OCI-LY1 (cell line): ENCODE results near the gene CLEC16A.

Experiments used
- H2AFZ ChIP-seq: fragments of 200-600 bp; sonication (generic), shearing (Covaris generic); 2 replicates; pipeline ENCODE4 v1.6.0; 2014; ENCODE audit warnings: antibody characterized with exemption, mild to moderate bottlenecking, low read length
- H3F3A ChIP-seq: fragments of 200-600 bp; sonication (generic), shearing (Covaris generic); 2 replicates; pipeline ENCODE4 v1.6.0; 2014; ENCODE audit warnings: mild to moderate bottlenecking, antibody characterized with exemption, low read length, moderate library complexity; ENCODE audit not compliant: insufficient read depth
- H3K27ac ChIP-seq: fragments of 200-600 bp; sonication (generic); 2 replicates; pipeline ENCODE4 v1.5.1; 2014; ENCODE audit warnings: low read length, mixed run types, mild to moderate bottlenecking, low read depth; ENCODE audit not compliant: poor library complexity, severe bottlenecking
- H3K27me3 ChIP-seq: fragments of 200-600 bp; sonication (generic); 2 replicates; pipeline ENCODE4 v1.6.0; 2014; ENCODE audit warnings: antibody characterized with exemption, mild to moderate bottlenecking, low read length, moderate library complexity; ENCODE audit not compliant: insufficient read depth
- H3K36me3 ChIP-seq: fragments of 200-600 bp; sonication (generic); 2 replicates; pipeline ENCODE4 v1.6.1; 2014; ENCODE audit warnings: mild to moderate bottlenecking, antibody characterized with exemption, low read length, moderate library complexity, mixed read lengths; ENCODE audit not compliant: insufficient read depth
- H3K4me1 ChIP-seq: fragments of 200-600 bp; sonication (generic); 2 replicates; pipeline ENCODE4 v1.5.1; 2014; ENCODE audit warnings: mild to moderate bottlenecking, low read length, moderate library complexity; ENCODE audit not compliant: insufficient read depth, severe bottlenecking
- H3K4me2 ChIP-seq: fragments of 200-600 bp; sonication (generic), shearing (Covaris generic); 2 replicates; pipeline ENCODE4 v1.6.1; 2014; ENCODE audit warnings: low read length
- H3K4me3 ChIP-seq: fragments of 200-600 bp; sonication (generic); 2 replicates; pipeline ENCODE4 v1.5.1; 2014; ENCODE audit warnings: low read length, low read depth, mild to moderate bottlenecking, mixed read lengths; ENCODE audit not compliant: poor library complexity, severe bottlenecking
- H3K79me2 ChIP-seq: fragments of 200-600 bp; shearing (Covaris generic); 2 replicates; pipeline ENCODE4 v1.6.1; 2016; ENCODE audit warnings: mixed run types, low read length, mixed read lengths; ENCODE audit not compliant: insufficient read depth
- H3K9ac ChIP-seq: fragments of 200-600 bp; sonication (generic), shearing (Covaris generic); 2 replicates; pipeline ENCODE4 v1.6.1; 2014; ENCODE audit warnings: mild to moderate bottlenecking, low read length, mixed read lengths
- H3K9me2 ChIP-seq: fragments of 200-600 bp; sonication (generic), shearing (Covaris generic); 2 replicates; pipeline ENCODE4 v1.6.1; 2014; ENCODE audit warnings: low read depth, mild to moderate bottlenecking, low read length, mixed read lengths
- H3K9me3 ChIP-seq: fragments of 200-600 bp; shearing (Covaris generic); 2 replicates; pipeline ENCODE4 v1.6.1; 2014; ENCODE audit warnings: low read length, mixed read lengths
- H4K20me1 ChIP-seq: fragments of 200-600 bp; sonication (generic), shearing (Covaris generic); 2 replicates; pipeline ENCODE4 v1.6.0; 2016; ENCODE audit warnings: mild to moderate bottlenecking, low read length; ENCODE audit not compliant: insufficient read depth
- EZH2 ChIP-seq: fragments of 200-600 bp; sonication (generic), shearing (Covaris generic); IDR thresholded peaks from 2 replicates; pipeline ENCODE4 v1.8.0; 2017; ENCODE audit warnings: borderline replicate concordance, mixed run types, mild to moderate bottlenecking, antibody characterized with exemption, low read length, moderate library complexity, mixed read lengths
- TF ChIP-seq, protein P1 (sequence below): fragments of 200-600 bp; sonication (generic), shearing (Covaris generic); IDR thresholded peaks from 2 replicates; pipeline ENCODE4 v1.5.1; 2017; ENCODE audit warnings: mild to moderate bottlenecking, antibody characterized with exemption, low read length, moderate library complexity, mixed read lengths

The CLEC16A gene

DNA sequence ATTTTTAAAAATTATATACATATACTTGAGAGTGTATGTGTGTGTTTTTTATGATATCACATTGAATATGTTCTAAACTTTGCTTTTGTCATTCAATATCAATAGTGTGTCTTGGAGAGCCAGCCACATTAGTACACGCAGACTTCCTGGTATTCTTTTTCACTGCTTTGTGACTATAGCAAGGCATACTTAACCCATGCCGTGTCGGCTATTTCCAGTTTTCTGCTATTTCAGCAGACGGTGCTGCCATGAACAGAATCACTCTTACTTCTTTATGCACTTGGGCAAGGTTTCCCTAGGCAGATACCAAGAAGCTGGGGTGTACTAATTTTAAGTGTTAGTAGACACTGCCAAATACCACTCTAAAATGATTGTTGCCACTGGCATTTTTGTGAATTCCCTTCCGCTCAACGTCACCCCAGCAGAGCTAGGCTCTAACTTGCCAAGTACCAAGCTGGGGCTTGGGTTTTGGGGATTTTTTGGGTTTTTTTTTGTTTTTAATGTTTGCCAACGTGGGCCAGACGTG, 176.8 kb downstream of the CLEC16A start:
- Histone ChIP-seq H3F3A (no peaks in the 10 kb centered on the region), H3K79me2 (no peaks in the 10 kb centered on the region), H3K9me2 (no peaks in the 10 kb centered on the region), H3K4me2 (no peak overlapping the region), H2AFZ (no peak overlapping the region), H3K27ac (no peak overlapping the region), H3K27me3 (no peaks in the 10 kb centered on the region), H3K36me3 (peaks cover 47% of the 10 kb centered on the region; the same call in 1 of the 2 replicates), H3K4me3 (no peak overlapping the region), H4K20me1 (no peaks in the 10 kb centered on the region), H3K4me1 (no peaks in the 10 kb centered on the region), H3K9me3 (no peaks in the 10 kb centered on the region), H3K9ac (no peak overlapping the region)
- TF ChIP-seq EZH2, result no peak
- TF ChIP-seq, protein P1, sequence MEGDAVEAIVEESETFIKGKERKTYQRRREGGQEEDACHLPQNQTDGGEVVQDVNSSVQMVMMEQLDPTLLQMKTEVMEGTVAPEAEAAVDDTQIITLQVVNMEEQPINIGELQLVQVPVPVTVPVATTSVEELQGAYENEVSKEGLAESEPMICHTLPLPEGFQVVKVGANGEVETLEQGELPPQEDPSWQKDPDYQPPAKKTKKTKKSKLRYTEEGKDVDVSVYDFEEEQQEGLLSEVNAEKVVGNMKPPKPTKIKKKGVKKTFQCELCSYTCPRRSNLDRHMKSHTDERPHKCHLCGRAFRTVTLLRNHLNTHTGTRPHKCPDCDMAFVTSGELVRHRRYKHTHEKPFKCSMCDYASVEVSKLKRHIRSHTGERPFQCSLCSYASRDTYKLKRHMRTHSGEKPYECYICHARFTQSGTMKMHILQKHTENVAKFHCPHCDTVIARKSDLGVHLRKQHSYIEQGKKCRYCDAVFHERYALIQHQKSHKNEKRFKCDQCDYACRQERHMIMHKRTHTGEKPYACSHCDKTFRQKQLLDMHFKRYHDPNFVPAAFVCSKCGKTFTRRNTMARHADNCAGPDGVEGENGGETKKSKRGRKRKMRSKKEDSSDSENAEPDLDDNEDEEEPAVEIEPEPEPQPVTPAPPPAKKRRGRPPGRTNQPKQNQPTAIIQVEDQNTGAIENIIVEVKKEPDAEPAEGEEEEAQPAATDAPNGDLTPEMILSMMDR, result no peak

DNA sequence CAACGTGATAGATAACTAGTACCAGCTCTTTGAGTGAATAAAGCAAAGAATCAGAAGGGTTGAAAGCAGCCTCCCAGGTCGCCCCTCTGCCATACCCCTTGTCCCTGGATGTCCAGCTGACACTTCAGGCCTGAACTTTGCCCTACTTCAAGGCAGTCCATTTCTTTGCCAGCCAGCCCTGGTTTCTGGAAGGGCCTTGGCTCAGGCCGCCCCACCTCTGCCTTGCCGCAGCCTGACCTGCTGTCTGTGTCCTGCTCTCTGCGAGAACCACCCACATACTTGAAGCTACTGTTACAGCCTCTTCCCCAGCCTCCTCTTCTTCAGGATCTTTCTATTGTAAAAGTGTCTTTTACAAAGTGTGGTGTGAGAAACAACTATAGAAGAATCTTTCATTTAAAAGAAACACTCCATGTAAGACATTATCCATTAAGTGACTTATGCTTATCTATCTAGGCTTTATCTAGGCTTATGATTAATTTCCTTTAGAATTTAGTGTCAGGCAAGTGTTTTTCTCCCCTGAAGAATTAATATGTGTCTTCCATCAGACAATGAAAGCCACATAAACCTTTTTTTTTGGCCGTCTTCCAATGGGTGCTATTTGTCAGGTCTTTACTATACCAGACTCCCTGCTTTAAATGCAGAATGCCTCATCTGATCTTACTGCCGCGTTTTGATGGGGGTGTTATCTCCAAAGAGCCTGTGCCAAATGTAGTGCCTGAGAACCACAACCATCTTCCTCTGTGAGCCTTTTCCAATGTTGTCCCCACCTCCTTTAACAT, 177.7 kb downstream of the CLEC16A start:
- Histone ChIP-seq H3K4me1 (no peaks in the 10 kb centered on the region), H4K20me1 (no peaks in the 10 kb centered on the region), H3K9me2 (no peaks in the 10 kb centered on the region), H3K9me3 (no peaks in the 10 kb centered on the region), H3F3A (no peaks in the 10 kb centered on the region), H3K27me3 (no peaks in the 10 kb centered on the region), H3K4me3 (no peak overlapping the region), H3K79me2 (no peaks in the 10 kb centered on the region), H3K4me2 (no peak overlapping the region), H3K36me3 (peaks cover 52% of the 10 kb centered on the region; the same call in 1 of the 2 replicates), H3K27ac (no peak overlapping the region), H3K9ac (no peak overlapping the region), H2AFZ (no peak overlapping the region)
- TF ChIP-seq, protein P1, result no peak
- no peak for TF ChIP-seq EZH2

DNA sequence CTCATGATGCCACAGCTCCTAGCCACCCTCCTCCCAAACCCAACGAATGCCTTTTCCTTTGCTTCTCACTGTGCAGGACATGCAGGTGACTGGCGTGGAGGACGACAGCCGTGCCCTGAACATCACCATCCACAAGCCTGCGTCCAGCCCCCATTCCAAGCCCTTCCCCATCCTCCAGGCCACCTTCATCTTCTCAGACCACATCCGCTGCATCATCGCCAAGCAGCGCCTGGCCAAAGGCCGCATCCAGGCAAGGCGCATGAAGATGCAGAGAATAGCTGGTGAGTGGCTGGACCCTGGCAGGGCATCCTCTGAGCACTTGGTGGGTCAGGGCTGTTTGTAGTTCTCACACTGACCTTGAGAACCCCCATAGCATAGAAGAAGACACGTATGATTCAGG, 179.3 kb downstream of the CLEC16A start:
- no peaks in the 10 kb centered on the region for H4K20me1 ChIP-seq
- no peaks in the 10 kb centered on the region for H3K27me3 ChIP-seq
- H3K4me3 ChIP-seq, result no peak overlapping the region
- TF ChIP-seq EZH2, result no peak
- no peak overlapping the region for H3K9ac ChIP-seq
- no peaks in the 10 kb centered on the region for H3K9me2 ChIP-seq
- no peak overlapping the region for H2AFZ ChIP-seq
- no peaks in the 10 kb centered on the region for H3K79me2 ChIP-seq
- H3F3A ChIP-seq, result no peaks in the 10 kb centered on the region
- H3K4me2 ChIP-seq, result no peak overlapping the region
- no peaks in the 10 kb centered on the region for H3K4me1 ChIP-seq
- no peaks in the 10 kb centered on the region for H3K9me3 ChIP-seq
- no peak overlapping the region for H3K27ac ChIP-seq
- peaks cover 60% of the 10 kb centered on the region; the same call in 1 of the 2 replicates for H3K36me3 ChIP-seq

DNA sequence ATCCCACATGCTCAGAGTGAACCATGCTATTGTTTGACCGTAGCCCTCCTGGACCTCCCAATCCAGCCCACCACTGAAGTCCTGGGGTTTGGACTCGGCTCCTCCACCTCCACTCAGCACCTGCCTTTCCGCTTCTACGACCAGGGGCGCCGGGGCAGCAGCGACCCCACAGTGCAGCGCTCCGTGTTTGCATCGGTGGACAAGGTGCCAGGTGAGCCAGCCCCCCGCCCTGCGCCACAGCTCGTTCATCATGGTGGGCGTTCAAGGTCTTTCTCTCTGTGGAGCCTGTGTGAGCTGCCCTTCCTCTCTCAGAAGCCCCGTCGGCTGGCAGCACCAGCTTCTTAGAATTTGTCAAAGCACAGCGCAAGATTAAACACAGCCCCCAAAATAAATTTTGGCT, 181.6 kb downstream of the CLEC16A start:
- no peaks in the 10 kb centered on the region for H3K9me2 ChIP-seq
- H3K4me3 ChIP-seq, result no peak overlapping the region
- no peak overlapping the region for H3K4me2 ChIP-seq
- no peaks in the 10 kb centered on the region for H4K20me1 ChIP-seq
- no peaks in the 10 kb centered on the region for H3K9me3 ChIP-seq
- no peak overlapping the region for H2AFZ ChIP-seq
- peaks cover 62% of the 10 kb centered on the region; the same call in 1 of the 2 replicates for H3K36me3 ChIP-seq
- no peaks in the 10 kb centered on the region for H3K4me1 ChIP-seq
- H3K9ac ChIP-seq, result no peak overlapping the region
- no peaks in the 10 kb centered on the region for H3K79me2 ChIP-seq
- H3F3A ChIP-seq, result no peaks in the 10 kb centered on the region
- no peak overlapping the region for H3K27ac ChIP-seq
- H3K27me3 ChIP-seq, result no peaks in the 10 kb centered on the region
- TF ChIP-seq, protein P1, result no peak
- no peak for TF ChIP-seq EZH2
